ENCODE data around the gene HOXD8.

Gene HOXD8

GRCh38 chr2:176103742-176104315 is 25.7 kb upstream of the HOXD8 start:
- no peak for DNase-seq

DNA sequence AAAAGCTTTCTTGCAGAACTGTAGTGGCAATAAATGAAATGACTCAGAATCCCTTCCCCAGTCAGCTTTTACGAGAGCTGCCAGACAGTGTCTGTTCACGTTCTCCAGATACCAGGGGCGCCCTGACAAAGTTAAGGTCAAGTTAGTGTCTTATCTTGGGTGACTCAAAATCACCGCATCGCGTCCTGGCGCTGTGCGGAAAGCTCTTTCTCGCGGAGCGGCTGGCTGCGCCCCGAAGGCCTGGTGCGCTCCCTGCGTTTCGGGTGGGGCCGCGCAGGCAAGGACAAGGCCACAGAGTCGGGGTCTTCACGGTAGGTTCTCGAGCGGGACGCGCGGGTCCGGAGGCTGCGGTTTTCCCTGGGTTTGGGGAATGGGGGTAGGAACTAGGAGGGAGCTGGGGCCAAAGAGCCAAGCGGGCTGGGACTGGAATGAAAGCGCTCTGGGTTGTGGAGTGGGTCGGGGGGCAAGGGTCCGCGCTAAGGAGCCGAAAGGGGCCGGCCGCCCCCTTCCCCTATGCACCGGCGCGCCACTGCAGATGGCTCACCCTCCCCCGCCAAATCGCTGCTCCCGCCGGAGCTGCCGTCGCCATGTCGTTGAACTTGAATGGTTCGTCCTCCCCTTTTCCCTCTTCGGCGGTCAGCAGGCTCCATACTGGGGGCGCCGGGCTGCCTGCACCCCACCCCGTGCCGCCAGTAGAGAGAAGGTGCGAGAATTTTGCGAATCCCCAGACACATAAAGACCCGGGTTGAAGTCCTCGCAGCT is 25.0 kb upstream of the HOXD8 start:
- no peak for DNase-seq

- no peak for DNase-seq
Observed at GRCh38 chr2:176105078-176105729, 24.3 kb upstream of the HOXD8 start.

DNA sequence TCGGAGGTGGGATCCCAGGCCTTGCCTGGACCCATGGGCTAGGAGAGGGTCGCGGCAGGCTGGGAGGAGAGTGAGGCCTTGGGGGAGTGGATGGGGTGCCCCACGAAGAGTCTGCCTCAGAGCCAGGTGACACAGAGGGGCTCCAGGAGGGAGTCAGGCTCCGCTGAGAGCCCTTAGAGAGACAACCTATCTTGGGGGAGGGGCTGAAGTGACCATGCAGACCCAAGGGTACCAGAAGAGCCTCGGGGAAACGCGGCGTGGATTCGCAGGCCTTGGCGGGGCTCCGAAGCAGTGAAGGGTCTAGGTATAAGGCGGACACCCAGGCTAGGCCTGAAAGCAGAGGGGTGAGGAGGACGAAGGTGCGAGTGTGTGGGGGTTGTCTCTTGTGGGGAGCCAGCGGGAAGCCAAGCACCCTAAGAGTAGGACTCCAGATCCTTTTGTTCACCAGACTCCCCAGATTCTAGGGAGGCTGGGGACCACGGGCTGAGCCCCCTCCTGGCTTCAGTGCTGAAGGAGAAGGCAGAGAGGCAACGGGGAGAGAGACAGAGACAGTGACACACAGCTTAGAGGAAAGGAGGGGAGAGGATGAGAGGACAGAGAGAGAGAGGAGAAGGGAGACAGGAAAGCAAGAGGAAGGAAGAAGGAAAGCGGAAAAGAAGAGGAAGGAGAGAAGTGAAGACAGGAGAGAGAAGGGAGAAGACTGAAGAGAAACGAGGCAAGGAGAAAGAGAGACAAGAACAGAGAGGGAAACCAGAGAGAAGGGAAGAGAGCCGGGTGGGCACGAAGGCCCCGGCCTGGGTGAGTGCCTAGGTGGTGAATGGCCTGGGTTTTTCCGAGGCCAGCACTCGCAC is 23.6 kb upstream of the HOXD8 start:
- no peak for DNase-seq

DNA sequence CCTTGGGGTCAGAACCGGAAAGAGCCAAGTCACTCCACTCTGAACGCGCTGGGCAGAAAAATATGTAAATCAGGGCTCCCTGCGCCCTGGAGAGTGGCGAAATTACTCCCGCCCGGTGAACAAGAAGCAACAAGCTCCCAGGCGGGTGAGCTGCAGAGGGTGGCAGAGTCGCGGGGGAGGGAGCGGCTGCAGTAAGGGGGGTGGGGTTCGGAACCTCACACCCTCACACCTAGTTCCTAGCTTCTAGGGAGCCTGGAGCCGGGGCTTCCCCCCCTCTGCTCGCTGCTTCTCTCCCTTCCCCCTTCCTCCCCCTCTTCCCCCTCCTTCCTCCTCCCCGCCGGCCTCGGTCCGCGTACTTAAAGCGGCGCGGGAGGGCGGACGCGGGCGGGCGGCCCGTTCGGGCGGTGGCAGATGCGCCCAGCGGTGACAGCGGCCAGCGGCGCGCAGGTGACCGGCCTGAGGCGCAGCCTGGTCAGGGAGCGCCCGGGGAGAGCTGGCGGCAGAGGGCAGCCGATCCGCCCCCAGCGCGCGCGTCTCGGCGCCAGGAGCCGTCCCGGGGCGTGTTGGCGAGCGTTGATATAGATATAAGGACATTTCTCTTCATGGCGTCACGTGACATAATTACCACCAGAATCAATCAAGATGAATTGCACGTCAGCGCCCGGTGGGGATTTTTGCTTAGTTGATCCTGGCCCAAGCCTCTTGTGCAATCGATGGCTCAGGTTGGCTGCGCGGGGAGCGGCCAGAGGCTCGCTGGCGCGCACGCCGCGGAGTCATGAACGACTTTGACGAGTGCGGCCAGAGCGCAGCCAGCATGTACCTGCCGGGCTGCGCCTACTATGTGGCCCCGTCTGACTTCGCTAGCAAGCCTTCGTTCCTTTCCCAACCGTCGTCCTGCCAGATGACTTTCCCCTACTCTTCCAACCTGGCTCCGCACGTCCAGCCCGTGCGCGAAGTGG is 22.6 kb upstream of the HOXD8 start, which contains the start of gene HOXD11:
Gene HOXD11, plus strand, starts transcription at position 700 of the 959 bp plus-strand sequence. Its CDS starts 76 bp downstream, at position 776.
- DNase-seq, result no peak

- no peak for DNase-seq
Observed at GRCh38 chr2:176107731-176108181, 21.7 kb upstream of the HOXD8 start.

DNA sequence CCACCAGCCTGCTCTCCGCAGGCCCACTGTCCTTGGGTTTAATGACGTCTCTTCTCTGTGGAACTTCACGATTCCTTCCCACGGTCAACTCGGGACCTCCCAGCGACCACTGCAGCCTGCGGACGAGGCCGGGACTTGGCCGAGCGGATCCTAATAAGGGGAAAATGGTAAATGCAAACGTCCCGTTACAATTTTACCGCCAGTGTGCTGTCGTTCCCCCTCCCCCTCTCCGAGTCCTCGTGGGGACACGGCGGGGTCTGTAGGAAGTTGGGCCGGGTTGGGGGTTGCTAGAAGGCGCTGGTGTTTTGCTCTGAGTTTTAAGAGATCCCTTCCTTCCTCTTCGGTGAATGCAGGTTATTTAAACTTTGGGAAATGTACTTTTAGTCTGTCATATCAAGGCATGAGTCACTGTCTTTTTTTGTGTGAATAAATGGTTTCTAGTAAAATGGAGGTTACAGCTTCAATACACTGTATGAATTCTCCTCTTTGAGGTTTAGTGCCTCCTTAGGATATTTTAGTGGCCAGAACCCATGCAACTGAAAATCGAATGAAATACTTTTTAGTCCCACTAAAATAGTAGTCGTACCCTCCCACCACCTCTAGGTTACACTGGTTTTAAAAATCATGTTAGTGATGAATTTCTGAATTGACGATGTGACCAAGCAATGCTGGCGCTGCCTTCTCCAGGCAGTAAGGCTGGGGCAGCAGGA is 20.2 kb upstream of the HOXD8 start:
- DNase-seq, result no peak

GRCh38 chr2:176109946-176110345 is 19.6 kb upstream of the HOXD8 start:
- DNase-seq, result no peak

- DNase-seq, result no peak
Observed at GRCh38 chr2:176110415-176111308, 18.8 kb upstream of the HOXD8 start.

DNA sequence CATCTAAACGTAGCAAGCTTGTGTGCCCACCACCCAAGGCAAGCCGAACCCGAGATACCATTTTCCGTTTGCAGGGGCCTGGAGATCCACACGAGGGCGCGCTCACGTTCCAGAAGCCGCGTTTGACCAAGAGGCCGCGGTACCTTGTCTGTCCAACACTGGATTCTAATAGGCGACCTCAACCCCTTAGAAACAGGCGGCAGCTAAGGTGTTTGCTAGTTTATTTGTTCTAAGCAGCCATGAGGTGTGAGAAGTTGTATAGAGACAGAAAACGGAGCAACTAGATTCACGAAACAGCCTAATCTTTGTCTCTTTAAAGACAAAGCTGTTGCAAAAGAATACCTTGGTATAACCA is 18.2 kb upstream of the HOXD8 start:
- no peak for DNase-seq

GRCh38 chr2:176111846-176112374 is 17.6 kb upstream of the HOXD8 start:
- no peak for DNase-seq

- no peak for DNase-seq
Observed at GRCh38 chr2:176112375-176113302, 16.9 kb upstream of the HOXD8 start.

DNA sequence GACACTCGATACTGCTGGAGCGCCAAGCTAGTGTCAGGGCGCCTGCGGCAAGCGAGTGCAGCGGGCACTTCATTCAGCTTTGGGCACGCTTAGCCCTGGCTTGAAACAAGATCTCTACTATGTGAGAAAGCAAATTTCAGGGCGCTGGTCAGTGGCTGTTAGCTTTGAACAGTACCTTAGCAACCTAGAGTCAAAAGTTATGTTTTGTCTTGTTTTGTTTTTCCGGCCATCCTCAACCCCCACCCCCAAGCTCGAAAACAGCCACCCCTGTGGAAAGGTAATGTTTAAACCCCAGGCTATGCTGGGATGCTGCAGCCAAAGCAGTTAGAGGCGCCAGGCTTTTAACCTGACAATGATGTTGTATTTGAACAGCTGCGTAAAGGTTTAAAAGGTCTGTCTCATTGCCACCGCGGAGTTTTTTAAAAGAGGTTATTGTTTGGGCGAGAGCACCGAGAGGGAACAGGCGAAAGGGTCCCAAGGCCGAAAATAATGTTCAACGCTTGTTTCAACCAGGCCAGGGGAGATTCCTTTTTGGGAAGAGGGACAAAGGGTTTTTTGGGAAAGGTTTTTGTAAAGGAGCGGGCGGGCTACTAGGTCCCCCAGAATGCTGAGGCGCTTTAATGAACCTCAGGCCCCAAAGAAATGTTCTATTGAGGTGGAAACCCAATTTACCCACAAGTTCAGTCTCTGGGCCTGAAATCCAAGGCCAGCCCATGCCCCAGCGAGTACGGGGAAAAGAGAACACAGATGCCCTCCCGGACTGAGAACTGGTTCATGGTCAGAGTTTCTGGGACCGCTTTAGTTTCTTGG is 15.2 kb upstream of the HOXD8 start:
- DNase-seq, result no peak

- DNase-seq, result no peak
Observed at GRCh38 chr2:176114930-176115625, 14.4 kb upstream of the HOXD8 start.

DNA sequence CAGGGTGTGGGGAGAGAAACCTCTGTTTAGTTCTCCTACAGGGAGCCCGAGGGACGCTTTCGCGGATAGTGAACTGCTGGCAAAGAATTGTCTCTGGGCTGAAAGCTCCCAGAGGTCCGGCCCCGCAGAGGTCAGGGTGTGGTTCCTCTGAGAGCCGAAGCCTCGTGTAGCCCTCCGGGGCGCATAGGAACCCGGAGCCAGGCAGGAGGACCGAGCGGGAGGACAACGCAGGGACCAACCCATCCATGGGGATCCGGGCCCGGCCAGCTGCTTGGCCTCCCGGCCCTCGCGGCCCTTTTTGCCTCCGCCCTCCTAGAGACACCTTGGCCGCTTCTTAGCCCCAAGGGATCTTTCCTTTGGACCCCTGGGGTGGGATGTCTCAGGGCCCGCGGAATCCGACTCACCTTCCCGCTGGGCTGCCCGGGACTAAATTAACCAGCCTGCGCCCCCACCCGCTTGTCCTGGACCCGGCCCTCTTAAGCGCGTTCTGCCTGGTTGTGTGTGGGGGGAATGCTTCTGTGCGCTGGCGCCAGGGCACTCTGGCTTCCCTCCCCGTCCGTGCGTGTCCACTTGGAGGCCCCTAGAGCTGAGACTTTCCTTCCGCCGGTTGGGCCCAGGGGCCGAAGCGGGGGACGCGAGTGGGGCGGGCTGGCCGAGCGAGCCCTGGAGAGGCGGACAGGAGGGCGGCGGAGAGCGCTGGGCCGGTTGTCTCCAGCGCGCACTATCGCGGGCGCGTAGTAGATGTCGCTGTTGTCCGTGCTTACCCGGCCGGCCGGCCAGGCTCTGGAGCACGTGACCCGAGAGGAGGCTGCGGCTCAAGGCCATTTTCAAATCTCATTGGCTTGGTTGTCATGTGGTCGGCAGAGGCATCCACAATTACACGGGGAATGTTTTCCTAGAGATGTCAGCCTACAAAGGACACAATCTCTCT is 13.4 kb upstream of the HOXD8 start, which contains the start of gene HOXD10:
Gene HOXD10, plus strand, starts transcription at position 896 of the 931 bp plus-strand sequence. CDS start 56 bp downstream, outside the sequence.
- no peak for DNase-seq

Data from amniotic stem cell (primary cell).